Sigmoid colon (tissue), 4 donors: ENCODE results near the gene CNOT6.

Experiments used
- EP300 ChIP-seq, 4 donors: sonication (generic); formaldehyde crosslinking; IDR thresholded peaks; one replicate each; pipeline ENCODE4 v1.6.1; 2017; ENCODE audit warnings: antibody characterized with exemption in 4 of 4
- POLR2A ChIP-seq, 2 donors: fragments of 450-650 bp; IDR thresholded peaks; one replicate each; pipeline ENCODE4 v1.6.1; 2016; ENCODE audit warnings: antibody characterized with exemption in 2 of 2, mild to moderate bottlenecking in 2 of 2, moderate library complexity in 2 of 2
- TF ChIP-seq, protein P1 (sequence below), 4 experiments: fragments of 450-650 bp in 3 of 4; fragments of 200-600 bp in 1 of 4; IDR thresholded peaks; one replicate each; pipeline ENCODE4 v1.5.1; 2016 to 2019; ENCODE audit warnings: antibody characterized with exemption in 4 of 4, mild to moderate bottlenecking in 3 of 4, moderate library complexity in 2 of 4

DNA sequence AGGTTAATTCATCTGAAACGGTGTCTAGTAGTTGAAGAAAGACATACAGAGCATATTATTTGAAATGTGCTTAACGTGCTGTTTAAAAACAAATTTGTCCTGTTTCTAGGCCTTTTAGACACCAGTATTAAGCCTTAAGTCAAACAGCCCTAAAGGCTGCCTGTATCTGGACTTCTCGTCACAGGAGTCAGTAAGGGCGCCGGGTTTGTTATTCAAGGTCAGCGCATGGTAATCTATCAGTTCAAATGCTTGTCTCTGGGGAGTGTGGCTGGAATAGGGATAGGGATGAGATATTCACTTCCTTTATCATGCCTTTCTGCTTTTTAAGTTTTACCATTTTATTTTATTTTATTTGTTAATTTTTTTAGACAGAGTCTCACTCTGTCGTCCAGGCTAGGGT lies 9.4 kb upstream of the CNOT6 start:
- TF ChIP-seq, protein P1, sequence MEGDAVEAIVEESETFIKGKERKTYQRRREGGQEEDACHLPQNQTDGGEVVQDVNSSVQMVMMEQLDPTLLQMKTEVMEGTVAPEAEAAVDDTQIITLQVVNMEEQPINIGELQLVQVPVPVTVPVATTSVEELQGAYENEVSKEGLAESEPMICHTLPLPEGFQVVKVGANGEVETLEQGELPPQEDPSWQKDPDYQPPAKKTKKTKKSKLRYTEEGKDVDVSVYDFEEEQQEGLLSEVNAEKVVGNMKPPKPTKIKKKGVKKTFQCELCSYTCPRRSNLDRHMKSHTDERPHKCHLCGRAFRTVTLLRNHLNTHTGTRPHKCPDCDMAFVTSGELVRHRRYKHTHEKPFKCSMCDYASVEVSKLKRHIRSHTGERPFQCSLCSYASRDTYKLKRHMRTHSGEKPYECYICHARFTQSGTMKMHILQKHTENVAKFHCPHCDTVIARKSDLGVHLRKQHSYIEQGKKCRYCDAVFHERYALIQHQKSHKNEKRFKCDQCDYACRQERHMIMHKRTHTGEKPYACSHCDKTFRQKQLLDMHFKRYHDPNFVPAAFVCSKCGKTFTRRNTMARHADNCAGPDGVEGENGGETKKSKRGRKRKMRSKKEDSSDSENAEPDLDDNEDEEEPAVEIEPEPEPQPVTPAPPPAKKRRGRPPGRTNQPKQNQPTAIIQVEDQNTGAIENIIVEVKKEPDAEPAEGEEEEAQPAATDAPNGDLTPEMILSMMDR (IDR thresholded peaks at IDR 0.05) = no peak
- no peak for TF ChIP-seq POLR2A (IDR thresholded peaks at IDR 0.05)
- no peak for TF ChIP-seq EP300 (IDR thresholded peaks at IDR 0.05)
